Measurements from ENCODE around the gene ZNF516. TPM values are rescaled to one million over a fixed set of nuclear protein-coding genes. Genes with fewer than 3 reads are reported as not detected.

ZNF516 gene
- total and polyA plus RNA-seq, 10 of the 15 experiments (the other 5 are each of a cell fraction or from before 2014, with no cell fraction given), result 2.0 to 32.0 (median 8.3) TPM

GRCh38 chr18:76420898-76421684, 74.0 kb downstream of the ZNF516 start (continued):
- TF ChIP-seq ZNF687 (IDR thresholded peaks at IDR 0.05) (no peak), NKRF (conservative IDR thresholded peaks at IDR 0.05) (no peak), CHD4 (IDR thresholded peaks at IDR 0.05) (no peak), CEBPB (IDR thresholded peaks at IDR 0.05; ENCODE audit: borderline replicate concordance in 1 of 2, low read depth in 2 of 2, low read length in 2 of 2) (no peak), KDM1A (IDR thresholded peaks at IDR 0.05; ENCODE audit: borderline replicate concordance) (no peak)
- TF ChIP-seq, protein P1, sequence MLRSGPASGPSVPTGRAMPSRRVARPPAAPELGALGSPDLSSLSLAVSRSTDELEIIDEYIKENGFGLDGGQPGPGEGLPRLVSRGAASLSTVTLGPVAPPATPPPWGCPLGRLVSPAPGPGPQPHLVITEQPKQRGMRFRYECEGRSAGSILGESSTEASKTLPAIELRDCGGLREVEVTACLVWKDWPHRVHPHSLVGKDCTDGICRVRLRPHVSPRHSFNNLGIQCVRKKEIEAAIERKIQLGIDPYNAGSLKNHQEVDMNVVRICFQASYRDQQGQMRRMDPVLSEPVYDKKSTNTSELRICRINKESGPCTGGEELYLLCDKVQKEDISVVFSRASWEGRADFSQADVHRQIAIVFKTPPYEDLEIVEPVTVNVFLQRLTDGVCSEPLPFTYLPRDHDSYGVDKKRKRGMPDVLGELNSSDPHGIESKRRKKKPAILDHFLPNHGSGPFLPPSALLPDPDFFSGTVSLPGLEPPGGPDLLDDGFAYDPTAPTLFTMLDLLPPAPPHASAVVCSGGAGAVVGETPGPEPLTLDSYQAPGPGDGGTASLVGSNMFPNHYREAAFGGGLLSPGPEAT (IDR thresholded peaks at IDR 0.05; ENCODE audit: low read depth), result no peak

Data from GM12878 (cell line).